Measurements from ENCODE around the gene TMEM223.
"Not testable (repeated sequence)": the region's sequence is repeated elsewhere in the genome, so short reads cannot be mapped to it uniquely, and the experiment has no call there.

The TMEM223 gene, protein sequence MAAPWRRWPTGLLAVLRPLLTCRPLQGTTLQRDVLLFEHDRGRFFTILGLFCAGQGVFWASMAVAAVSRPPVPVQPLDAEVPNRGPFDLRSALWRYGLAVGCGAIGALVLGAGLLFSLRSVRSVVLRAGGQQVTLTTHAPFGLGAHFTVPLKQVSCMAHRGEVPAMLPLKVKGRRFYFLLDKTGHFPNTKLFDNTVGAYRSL

DNA sequence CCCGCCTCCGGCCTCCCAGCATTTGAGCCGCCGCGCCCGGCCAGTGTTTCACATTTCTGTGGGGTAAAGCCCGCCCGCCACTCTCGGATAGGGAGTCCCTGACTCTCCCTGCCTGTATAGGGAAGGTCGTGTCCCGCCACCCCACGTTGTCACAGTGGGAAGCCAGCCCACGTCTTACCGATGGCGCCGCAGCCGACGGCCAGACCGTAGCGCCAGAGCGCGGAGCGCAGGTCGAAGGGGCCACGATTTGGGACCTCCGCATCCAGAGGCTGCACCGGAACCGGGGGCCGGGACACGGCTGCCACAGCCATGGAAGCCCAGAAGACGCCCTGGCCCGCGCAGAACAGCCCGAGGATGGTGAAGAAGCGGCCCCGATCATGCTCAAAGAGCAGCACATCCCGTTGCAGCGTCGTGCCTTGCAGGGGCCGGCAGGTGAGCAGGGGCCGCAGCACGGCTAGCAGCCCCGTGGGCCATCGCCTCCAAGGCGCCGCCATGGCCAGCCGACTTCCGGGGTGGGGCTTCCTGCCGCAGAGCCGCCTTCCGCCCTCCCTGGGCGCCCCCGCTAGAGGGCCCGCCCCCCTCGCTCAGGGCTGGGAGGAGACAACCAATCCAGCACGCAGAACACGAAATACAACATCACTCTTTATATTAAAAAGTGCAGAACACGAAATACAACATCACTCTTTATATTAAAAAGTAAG is at the start of gene TMEM223:
Gene TMEM223, minus strand, starts transcription at position 506 of the 701 bp plus-strand sequence. Its CDS starts 12 bp downstream, at position 494.
- peak; percentile 90 for DNase-seq

DNA sequence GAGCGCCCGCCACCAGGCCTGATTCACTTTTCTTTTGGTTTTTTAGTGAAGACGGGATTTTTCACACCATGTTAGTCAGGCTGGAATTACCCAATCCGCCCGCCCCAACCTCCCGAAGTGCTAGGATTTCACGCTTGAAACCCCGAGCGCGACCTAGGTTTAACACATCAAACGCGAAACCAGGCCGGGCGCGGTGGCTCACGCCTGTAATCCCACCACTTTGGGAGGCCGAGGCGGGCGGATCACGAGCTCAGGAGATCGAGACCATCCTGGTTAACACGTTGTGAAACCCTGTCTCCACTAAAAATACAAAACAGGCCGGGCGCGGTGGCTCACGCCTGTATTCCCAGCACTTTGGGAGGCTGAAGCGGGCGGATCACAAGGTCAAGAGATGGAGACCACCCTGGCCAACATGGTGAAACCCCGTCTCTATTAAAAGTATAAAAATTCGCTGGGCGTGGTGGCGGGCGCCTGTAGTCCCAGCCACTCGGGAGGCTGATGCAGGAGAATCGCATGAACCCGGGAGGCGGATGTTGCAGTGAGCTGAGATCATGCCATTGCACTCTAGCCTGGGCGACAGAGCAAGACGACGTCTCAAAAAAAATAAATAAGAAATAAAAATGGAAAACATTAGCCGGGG is 49.0 kb upstream of the TMEM223 start:
- DNase-seq = peak; percentile 87

DNA sequence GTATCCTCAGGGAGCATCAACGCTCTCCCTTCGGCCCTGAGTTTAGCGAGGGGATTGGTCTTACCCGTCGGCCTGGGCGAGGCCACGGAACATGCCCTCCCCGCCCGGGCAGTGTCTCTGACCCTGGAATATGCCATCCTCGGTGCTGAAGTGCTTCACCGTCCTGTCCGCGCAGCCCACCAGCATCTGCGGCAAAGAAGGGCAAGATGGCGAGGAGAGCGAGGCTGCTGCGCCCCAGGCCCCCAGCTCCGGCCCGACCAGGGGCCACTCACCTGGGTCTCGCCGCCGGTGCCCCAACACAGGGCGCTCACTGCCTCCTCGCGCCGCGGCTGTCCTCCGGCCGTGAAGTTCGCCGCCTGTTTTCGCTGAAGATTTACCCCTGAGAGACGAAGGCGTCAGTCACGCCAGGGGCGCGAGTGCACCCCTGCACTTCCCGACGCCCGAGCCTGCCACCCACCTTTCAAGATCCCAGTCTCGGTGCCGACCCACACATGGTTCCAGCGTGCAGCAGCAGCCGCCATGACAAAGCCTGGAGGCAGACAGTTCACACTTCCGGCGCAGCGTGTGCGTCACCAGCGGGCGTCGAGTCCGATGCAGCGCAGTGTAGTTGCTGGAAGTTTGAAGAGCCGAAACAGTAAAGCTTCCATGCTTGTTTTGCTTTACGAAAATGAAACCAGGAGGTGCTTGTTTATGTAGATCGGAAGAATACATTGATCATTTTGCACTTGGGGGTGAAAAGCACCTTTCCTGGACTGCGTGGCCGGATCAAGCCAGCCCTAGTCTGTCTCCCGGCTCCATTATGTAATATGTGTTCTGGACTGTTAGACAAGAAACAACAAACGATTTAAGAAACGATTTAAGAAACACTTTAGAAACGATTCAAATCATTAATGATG is 47.5 kb upstream of the TMEM223 start, which contains the start of gene WDR74:
Gene WDR74, minus strand, starts transcription at position 541 of the 896 bp plus-strand sequence. Its CDS starts 20 bp downstream, at position 521.
- peak; percentile 95 for DNase-seq

DNA sequence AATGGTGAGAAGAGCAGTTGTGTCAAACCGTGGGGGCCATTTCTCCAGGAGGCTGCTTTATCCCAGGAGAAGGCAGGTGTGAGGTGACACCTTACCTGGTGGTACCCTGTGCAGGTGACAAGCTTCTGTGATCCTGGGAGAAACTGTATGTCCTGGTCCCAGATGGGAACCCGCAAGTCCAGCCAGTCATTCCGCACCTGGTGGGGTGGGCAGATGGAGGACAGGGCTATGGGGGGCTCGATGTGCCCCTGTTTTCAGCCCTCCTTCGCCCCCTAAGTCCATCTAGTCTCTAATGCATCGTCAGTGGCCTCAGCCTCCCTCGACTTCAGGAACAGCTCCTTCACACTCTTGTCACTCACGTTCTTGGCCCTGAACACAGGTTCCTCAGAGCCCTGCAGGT is 43.5 kb upstream of the TMEM223 start:
- DNase-seq = no peak

DNA sequence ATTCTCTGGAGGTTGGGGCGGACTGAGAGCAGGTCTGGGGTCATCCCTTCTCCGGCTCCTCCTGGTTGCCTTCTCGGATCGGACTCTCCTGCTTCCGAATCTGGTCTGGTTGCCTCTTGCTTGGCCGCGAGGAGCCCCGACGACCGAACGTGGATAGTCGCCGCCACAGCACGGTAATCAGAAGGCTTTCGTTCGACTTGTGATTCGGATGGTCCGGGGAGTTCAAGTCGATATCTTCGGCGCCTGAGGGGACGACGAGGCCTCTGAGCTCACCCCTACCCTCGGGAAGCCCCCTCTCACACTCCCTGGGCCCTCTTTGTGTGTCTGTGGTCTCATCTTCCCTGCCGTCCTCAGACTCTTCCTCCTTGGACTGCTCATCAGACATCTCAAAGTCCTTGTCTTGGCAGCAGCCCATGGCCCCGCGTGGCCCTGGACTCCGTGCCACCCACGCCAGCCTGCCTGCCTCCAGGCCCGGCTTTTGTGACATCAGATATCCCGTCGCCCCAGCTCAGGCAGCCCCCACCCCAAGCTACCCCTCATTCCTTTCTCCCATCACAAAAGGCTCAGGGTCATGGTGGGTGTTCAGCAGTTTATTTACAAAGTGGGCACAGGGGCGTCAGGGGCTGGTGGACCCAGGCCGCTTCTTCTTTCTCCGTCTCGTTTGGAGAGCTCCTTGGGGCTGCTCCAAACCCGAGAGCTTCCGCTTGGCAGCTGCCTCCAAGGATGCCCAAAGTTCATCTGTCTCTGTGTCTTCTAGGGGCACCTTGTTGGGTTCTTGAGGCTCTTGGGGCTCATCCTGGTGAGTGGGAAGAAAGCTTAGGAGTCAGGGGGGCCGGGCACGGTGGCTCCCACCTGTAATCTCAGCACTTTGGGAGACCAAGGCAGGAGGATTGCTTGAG is 40.8 kb upstream of the TMEM223 start, which contains the start of gene TEX54:
Gene TEX54, minus strand, starts transcription at position 506 of the 899 bp plus-strand sequence.
- no peak for DNase-seq

DNA sequence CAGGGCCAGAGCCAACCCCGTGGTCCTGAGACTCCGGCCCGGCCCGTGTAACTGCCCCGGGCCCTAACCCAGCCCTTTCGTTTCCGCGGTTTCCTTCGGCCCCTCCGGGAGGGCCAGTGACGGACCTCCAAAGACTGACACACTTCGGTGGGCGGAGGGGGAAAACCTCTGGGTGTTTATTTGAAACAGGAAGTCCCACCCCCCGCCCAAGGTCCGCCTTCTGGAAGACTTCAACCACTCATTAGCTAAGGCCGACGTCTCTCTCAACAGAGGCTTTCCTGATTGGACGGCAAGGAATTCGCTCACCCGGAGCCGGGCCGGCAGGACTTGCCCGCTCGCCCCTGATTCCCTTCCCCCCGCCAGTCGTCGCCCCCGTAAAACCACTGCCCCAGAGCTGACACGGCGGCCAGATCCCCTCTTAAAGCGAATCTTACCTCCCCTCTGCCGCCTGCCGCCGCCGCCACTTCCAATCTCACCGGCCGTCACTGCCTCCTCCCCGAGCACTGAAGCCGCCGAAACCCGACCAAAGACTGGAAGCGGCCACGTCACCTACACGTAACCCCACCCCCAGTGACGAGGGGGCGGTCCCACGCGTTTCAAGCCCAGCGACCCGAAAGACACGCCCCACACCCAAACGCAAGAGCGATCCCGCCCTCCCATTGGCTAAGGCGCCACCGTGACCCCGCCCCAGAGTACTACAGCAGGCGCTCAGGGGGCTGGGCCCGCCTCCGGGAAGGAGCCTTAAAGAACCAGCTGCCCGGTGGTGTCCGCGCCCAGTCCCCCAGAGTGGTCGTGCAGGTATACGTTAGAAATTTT is 39.9 kb upstream of the TMEM223 start, which contains the start of gene STX5:
Gene STX5, minus strand, starts transcription at position 532 of the 816 bp plus-strand sequence. CDS start 808 bp downstream, outside the sequence.
- peak; percentile 99 for DNase-seq

DNA sequence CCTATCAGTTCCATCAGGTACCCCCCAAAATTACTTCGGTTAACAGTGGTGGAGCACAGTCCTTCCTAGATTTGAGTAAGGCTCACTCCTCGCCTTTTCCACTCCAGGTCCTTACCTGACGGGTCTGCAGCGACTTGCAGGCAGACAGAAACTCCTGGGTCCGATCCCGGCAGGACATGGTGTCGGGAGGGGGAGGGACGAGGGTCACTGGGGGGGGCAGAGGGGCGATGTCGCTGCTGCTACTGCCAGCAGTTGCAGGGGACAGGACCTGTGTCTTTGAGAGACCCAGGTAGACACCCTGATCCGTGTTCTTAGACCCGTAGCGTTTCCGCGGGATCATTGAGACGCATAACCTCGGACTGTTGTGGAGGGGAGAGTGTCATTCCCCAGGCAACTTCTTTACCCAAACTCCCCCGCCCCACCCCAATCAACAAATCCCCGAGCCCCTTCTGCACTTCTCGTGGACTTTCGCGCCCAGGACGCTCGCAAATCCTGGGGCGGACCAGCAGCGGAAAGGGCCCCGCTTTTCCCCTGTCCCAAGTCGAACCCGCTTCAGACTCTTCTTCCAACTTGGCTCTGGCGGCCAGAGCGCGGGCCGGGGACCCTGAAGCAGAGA is 39.2 kb upstream of the TMEM223 start:
- DNase-seq = no peak

DNA sequence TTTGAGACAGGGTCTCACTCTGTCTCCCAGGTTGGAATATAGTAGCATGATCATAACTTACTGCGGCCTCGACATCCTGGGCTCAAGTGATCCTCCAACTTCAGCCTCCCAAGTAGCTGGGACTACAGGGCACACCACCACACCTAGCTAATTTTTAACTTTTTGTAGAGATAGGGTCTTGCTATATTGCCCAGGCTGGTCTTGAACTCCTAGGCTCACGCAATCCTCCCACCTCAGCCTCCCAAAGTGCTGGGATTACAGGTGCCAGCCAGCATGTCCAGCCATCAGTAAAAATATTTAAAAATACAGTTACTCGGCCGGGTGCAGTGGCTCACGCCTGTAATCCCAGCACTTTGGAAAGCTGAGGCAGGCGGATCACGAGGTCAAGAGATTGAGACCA is 36.3 kb upstream of the TMEM223 start:
- DNase-seq = not testable (repeated sequence)

DNA sequence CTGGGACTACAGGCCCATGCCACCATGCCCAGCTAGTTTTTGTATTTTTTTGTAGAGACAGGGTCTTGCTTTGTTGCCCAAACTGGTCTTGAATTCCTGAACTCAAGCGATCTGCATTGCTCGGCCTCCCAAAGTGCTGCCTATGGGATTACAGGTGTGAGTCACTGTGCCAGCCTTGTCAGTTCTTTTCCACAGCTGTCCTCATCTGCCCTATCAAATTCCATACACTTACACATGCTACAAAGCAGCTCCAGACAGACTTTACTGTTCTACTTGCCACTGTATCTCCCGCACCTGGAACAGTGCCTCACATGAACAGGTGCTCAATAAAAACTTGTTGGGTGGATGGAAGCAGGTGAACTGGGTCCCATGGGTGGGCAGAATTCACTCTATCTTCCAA is 31.9 kb upstream of the TMEM223 start:
- no peak for DNase-seq

DNA sequence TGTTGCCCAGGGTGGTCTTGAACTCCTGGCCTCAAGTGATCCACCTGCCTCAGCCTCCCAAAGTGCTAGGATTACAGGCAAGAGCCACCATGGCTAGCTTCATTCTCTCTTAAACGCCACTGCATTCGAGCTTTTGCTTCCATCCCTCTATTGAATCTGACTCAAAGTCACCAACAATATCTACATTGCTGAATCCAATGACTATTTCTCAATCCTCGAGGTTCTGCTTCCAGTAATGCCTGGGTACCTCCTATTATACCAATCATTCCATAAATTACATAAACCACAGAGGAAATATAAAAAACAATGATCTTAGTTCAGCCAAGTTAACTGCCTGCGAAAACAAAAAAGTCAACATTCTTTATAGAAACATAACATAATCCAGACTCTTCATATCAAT is 25.3 kb upstream of the TMEM223 start:
- DNase-seq = no peak

DNA sequence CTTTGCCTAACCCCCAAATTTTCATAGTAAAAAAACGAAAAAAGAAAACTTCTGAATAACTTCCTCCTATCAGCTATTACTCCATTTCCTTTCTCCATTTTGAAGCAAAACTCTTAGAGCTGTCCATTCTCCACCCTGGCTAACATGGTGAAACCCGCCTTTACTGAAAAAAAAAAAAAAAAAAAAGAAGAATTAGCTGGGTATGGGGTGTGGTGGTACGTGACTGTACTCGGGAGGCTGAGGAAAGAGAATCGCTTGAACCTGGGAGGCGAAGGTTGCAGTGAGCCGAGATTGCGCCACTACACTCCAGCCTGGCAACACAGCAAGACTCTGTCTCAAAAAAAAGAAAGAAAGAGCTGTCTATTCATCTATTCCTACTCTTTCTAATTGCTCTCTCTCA is 24.8 kb upstream of the TMEM223 start:
- DNase-seq = no peak

DNA sequence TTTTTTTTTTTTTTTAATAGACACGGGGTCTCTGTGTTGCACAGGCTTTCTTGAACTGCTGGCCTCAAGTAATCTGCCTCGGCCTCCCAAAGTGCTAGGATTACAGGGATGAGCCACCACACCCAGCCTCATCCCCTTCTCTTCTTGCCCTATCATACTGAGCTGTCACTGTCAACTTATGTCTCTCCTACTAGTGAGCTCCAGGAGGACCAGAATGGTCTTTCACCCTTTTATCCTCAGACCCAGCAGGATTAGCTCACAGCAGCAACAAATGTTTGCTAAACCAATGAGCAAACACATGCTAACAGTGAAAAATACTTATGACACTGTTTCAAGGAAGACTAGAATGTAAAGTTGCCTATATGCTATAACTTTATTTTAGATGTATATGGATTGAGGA is 19.9 kb upstream of the TMEM223 start:
- DNase-seq = no peak

DNA sequence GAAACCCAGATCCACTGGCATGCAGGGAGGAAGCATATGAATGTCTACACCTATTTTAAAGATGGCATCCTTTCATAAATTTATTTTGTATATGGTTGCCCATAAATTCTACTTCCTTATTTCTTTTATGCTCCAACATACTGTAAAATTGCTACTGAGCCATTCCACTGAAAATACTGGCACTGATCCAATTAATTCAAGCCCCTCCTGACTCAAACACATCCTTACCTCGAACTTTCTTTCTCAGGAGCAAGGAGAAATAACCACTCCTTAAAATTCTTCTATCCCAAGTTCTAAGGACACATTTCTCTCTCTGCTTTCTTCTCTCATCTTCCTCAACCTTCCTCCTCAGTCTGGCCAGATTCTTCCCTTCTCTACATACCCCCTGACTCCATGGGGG is 18.9 kb upstream of the TMEM223 start:
- no peak for DNase-seq

DNA sequence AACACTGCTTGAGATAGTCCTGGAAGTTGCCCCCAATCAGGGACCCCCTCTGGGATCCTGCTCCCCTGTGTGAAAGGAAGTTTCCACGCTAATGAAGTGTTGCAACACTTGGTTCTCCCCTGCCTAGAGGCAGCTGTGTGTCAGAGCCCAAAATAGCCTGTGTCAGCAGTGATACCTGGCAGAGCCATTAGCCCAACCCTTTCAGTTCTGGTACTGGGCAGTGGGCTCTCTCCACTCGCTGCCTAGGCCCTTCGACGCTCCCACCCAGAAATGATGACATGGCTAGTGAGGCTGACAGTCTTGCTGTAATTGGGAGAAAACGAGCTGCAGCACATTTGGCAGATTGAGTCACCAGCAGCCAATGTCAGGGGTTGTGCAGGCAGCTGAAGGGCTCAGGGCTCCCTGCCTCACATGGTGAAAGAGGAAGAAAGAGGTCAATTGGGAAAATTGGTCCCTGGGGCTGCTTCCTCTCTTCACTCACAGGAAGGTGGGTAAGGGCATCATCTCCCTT is 14.9 kb upstream of the TMEM223 start:
- no peak for DNase-seq

DNA sequence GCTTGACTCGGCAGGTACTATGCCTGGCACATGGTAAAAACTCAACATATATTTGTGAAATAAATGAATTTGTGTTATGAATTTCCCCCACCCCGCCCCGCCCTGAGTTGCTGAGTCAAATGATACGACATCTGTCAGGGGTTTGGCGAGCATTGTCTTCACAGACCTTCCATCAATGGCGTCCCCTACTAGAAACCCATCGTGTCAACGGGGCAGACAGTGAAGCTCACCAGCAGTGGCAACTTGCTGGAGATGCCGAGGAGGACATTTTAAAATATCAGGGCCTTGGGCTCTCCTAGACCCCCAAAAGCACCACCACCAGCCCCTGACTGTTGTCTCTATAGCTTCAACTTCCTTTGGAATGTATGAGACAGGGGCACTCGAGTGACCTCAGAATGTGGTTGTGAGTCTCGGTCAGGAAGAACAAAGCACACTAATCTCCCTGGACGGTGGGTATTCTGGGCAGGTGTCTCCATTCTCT is 14.2 kb upstream of the TMEM223 start:
- DNase-seq = peak; percentile 43

DNA sequence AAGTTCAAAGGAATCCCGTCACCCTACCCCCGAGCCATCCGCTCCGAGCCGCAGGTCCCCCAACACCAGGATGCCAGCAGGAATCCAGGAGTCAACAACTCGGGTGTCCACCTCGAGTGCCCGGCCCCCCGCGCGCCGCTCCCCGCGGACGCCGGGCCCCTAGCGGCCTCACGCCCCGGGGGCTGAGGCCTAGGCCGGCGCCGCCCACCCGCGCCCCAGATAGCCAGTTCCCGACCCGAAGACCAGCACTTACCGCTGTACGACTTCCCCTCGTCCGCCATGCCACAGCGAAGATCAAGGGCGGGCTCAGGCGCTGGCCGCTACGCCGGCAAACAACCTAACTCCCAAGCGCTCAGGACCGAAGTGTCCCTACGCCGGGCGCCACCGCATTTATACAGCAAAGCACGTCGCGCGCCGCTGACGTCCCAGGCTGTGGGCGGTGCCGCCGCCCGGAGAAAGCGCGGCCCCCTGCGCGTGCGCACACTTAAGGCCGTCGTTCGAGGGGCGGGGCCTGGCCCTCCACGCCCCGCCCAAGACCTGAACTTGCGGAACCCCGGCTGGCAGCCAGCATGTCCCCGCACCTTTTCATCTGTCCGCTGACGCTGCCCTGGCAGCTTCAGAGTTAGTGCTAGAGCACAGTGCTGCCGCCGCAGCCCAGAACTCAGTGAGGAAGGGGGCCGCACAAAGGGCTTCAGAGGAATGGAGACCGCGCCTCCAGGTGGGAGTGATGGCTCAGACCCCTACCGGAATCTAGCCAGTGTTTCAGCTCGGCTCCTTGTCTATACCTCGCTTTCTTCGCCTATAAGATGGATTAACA is 13.5 kb upstream of the TMEM223 start, which contains the start of gene NXF1:
Gene NXF1, minus strand, starts transcription at position 365 of the 817 bp plus-strand sequence. Its CDS starts 84 bp downstream, at position 281.
- DNase-seq = peak; percentile 96

DNA sequence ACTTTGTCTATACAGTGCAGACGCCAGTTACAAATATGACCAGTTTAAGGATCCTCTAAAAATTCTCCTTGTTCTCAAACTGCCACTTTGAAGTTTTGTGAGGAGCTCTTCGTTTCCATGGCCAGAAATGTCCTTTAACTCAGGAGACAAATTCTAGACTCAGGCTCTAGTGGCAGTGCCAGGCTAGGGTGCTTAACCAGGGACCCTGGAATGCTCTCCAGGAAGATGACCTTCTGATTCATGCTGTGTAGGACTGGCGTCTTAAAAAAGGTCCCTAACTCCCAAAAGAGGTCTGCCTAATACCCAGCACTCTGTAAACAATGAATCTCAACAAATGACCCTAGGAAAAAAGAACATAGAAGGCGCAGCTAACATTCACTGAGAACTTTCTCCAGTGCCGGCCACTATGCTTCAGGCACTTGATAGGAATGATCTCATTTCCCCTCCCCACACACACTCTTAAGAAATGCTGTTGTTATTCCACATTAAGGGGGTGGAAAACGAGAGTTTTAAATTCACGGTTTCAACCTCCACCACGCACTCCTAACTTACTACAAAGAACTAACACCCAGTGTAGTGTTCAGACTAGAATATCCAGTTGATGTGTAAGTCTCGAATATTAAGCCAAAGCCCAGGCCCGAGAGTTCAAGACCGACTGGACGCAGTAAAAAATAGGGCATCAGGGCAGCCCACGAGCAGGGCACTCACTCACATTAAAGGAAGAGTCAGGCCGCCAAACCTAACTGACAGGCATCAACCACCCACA is 12.7 kb upstream of the TMEM223 start:
- no peak for DNase-seq

DNA sequence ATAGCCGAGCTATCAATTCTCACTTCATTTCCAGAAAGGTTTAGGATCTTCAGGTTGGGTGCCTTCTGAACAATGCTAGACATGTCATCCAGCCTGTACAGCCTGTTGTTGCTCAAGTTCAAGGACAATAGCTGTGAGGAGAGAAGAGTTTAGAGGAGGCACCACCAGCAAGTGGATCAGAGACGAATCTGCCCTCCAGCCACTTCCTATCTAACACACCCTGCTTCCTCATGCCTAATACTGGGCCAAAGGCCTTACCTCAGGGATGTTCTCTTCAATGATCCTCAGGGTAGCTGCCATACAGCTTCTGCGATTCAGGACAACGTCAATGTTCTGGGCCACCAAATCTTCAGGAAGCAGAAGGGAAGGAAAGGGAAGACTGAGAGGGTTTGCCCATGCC is 9.3 kb upstream of the TMEM223 start:
- no peak for DNase-seq

Data from CD4-positive, alpha-beta T cell treated with Interleukin-21 for 1 hour (primary cell).